GM03348 (cell line): ENCODE results near the gene ABHD16A.
A peak's percentile ranks its signal among the peaks of the same experiment; 100 is the strongest.

Experiments
- DNase-seq: peaks from one replicate; pipeline ENCODE4 v3.0.0; 2012; ENCODE audit warnings: low spot score

Gene ABHD16A

DNA sequence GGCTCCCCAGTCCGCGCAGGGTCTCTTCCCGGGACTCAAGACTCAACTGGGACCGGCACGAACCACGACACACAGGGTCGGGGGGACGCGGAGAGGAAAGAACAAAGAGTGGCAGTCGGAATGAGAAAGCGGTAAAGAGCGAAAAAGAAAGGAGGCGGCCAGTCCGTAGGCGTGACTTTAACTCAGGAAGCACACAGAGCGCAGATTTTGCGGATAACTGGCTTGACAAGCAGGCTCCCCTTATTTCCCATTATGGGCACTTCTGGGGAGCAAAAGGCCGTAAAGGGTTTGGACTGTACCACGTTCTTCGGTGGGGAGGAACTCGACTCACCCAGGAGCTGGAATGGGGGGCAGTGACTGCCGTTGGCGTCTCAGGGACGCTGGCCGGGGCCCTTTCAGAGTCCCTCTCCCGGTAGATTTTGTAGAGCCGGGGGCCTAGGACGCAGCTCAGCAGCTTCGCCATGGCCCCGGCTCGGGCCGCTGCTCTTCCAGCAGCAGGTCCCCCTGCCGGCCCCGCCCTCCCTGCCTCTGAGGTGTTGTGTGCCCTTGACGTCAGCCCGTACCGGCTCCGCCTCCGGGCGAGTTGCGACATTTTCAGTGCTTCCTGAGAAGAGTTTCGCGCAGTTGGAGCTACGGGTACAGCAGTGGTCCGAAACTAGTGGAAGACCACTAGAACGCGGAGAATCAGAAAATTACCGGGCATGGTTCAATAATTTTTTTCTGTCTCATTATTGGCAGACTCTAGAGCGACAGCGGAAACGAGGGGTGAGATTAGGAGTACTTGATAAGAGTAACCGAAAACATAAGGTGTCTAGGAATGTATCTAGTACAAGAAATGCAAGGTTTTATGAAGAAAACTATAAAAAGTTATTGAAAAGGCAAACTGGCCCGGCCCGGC lies at the start of gene ABHD16A:
TSS of gene ABHD16A (minus strand) at position 506 of the 898 bp plus-strand sequence. CDS start at position 463, 43 bp downstream.
- peak; percentile 99 for DNase-seq

DNA sequence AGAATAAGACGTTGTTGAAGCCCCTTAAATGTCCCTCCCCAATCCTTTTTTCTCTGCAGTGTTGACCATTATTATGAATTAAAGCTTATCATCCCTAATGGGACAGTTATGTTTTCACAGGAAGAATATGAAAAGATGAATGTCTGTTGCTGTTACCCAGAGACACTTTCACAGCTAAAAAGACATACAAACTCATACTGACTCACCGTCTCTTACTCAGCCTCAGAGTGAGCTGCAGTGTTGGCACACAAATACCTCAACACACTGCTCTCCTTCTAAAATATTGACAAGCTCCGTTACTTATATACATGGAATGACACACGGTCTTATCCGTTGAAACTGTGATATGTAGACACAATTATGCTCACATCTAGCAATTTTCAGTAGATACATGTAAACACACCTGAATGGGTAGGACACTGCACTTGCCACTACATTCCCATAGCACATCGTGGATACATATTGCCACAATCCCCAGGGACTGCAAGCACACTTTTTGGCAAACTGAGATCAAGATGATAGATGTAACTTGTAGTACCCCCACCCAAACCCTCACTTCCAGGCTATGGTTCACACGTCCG lies 49.7 kb upstream of the ABHD16A start:
- DNase-seq: peak; percentile 62

DNA sequence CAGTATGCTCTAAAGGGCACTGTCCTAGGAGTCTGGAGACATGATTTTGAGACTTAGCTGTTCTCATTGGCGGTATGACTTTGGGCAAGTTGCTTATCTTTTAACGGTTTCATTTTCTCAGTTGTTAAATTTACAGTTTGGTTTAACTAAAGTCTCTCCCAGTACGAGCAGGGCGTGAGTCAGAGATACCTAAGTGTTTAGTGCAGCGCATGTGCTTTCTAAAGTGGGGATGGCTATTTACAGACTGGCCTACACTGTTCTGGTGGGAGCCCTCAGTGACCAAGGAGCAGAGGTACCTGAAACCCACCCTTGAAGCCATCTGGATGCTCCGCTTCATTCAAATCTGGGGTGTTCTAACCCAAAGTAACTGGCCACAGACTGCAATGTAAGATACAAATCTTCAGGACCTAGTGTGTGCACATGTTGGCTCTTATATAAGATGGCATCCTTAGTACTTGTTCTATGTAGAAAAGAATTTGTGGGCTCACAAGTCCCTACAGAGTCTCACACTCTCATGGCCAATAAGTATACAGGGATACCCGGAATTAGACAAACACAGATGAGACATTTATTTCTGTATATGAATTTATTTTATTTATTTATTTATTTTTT lies 47.4 kb upstream of the ABHD16A start:
- DNase-seq: no peak

DNA sequence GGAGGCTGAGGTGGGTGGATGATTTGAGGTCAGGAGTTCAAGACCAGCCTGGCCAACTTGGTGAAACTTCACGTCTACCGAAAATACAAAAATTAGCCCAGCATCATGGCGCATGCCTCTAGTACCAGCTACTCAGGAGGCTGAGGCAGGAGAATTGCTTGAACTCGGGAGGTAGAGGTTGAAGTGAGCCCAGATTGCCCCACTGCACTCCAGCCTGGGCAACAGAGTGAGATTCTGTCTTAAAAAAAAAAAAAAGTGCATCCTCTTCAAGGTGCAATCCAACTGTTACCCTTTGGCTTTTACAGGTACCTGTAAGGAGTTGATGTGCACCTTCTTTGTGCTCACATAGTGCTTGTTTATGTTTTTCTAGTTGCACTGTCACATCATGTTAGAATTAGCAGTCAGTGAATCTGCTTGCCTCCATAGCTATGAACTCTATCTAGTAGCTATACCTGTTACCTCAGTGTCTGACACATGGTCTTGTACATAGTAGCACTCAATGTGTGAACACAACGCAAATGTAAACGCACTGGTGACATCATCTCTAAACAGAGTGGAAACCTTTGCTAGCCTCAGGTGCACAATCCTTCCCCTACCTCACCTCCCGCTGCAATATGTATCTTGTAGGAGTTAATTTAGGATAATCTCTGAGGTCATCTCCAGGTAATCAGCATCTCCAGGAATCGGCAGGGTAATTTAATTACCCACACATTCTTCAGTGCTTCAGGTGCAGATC lies 46.3 kb upstream of the ABHD16A start:
- DNase-seq: no peak

DNA sequence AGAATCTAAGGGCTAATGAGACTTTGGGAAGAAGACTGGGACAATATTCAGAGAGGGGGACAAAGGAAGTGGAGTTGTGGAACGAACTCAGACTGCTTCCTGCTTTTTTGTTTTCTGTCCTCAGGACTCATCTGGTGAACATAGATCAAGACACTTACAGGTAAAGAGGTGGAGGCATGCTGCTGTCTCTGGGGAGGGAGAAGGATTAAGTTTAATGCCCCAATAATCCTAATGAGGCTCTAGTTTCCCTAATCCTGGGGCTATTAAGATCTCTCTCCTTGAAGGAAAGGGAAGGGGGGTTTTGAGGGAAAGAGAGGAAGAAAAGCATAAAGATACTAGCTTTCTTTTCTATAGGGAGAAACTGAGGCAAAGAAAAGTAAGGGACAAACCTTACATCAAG lies 41.3 kb upstream of the ABHD16A start:
- DNase-seq: no peak

DNA sequence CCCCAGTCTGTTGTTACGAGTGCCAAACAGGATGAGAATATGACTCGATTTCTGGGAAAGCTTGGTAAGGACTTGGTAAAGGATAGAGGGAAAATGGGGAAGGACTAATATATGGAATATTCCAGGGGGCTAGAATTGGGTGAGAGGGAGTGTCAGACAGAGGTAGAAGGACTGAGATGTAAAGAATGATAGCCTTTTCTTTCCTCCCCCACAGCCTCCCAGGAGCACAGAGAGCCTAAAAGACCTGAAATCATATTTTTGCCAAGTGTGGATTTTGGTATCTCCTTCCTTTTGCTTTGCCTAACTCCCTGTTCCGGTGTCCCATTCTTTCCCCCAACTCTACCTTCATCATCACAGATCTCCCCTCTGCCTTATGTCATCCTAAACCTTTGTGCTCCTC lies 39.8 kb upstream of the ABHD16A start:
- no peak for DNase-seq

DNA sequence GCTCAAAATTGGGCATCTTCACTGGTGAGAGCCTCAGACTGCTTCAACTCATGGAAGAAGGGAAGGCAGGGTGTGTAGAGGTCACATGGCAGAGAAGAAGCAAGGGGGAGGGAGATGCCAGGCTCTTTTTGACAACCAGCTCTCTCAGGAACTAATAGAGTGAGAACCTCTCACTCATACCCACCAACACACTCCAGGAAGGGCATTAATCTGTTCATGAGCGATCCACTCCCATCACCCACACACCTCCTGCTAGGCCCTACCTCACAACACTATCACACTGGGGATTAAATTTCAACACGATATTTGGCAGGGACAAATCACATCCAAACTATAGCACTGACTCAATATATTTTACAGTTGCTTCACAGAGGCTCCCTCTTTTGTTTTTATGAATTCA lies 38.7 kb upstream of the ABHD16A start:
- no peak for DNase-seq

DNA sequence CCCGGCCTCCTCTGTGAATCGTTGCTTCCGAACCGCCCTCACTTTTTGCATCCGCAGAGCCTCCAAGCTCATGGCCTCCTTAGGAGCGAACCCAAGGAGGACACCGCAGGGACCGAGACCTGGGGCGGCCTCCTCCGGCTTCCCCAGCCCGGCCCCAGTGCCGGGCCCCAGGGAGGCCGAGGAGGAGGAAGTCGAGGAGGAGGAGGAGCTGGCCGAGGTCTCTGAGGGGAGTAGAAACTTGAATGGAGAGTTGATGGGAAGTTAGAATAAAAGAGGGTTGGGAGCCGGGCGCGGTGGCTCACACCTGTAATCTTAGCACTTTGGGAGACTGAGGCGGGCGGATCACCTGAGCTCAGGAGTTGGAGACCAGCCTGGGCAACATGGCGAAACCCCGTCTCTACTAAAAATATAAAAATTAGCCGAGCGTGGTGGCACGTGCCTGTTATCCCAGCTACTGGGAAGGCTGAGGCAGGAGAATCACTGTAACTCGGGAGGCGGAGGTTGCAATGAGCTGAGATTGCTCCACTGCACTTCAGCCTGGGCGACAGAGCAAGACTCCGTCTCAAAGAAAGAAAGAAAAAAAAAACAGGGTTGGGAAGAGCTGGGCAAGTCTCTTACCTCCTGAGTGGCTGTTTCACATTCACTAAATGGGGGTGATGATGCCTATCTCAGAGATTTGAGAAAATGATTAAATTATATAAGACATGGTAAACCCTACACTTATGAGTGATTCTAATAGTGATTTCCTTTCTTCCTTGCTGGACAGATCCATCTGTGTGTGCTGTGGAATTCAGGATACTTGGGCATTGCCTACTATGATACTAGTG lies 37.5 kb upstream of the ABHD16A start:
- DNase-seq: no peak

DNA sequence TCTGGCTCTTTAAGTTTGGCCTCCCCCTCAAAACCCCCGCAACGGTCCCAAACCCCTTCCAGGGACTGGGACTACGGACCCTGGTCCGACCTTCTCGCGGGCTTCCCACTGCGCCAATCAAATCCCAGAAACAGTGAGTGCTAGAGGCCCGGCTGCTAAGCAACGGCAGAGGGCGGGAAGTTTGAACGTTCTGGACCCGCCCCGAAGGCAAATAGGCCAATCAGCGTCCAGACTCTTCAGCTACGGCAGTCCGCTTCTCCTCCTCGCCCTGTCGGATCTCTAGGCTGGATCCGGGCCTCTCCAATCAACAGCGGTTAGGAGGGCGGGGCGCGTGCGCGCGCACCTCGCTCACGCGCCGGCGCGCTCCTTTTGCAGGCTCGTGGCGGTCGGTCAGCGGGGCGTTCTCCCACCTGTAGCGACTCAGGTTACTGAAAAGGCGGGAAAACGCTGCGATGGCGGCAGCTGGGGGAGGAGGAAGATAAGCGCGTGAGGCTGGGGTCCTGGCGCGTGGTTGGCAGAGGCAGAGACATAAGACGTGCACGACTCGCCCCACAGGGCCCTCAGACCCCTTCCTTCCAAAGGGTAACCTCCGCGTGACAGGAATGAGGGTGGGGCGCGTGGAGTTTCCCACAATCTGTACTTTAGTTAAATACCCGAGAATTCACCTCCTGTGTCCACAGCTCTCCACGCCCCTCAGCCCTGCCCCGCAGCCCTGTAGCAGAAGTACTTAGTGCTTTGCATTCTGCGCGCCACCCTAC lies 36.7 kb upstream of the ABHD16A start, which contains the start of gene MSH5:
TSS of gene MSH5 (plus strand) at position 367 of the 758 bp plus-strand sequence. CDS start 462 bp downstream, outside the sequence.
- DNase-seq: peak; percentile 98

DNA sequence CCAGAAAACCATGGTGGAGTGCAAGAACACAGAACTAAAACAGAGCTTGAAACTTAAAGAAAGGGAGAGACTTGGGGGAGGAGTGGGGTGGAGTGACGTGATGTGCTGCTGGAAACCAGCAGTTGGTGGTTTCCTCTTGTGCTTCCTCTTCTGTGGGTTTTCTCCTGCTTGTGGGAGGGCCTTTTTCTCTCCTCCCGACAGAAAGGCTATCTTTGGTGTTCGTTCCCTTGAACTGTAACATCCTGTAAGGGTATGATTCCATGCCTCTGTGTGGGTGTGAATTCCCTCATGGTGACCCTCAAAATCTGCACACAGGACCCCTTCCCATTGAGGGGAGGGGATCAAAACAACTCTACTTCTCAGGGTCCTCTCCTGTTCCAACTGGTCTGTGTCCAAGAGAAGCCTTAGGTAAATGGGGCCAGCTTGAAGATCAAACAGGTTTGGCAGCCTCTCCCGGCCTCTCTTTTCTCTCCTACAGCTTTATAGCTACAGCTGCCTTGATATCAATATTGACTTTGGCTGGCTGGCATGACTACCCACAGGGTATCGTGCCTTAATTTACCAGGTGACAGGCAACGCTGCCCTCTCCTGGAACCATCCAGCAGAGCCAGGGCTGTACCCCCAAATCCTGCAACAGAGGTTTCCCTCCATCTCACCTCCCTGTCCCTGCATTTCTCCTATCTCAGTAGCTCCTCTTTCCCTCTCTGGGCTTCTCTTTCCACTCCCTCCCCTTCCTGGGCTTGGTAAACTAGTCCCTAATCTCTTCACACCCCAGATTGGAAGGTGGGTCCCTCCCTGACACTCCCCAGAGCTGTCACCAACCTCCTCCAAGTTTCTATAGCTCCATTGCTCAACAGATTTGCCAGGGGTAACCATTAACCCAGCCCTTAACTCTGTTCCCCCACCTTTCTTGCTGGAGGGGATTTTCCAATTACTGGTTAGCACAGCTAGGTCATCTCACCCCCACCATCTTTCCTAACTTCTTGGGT lies 35.2 kb upstream of the ABHD16A start:
- DNase-seq: peak; percentile 83

DNA sequence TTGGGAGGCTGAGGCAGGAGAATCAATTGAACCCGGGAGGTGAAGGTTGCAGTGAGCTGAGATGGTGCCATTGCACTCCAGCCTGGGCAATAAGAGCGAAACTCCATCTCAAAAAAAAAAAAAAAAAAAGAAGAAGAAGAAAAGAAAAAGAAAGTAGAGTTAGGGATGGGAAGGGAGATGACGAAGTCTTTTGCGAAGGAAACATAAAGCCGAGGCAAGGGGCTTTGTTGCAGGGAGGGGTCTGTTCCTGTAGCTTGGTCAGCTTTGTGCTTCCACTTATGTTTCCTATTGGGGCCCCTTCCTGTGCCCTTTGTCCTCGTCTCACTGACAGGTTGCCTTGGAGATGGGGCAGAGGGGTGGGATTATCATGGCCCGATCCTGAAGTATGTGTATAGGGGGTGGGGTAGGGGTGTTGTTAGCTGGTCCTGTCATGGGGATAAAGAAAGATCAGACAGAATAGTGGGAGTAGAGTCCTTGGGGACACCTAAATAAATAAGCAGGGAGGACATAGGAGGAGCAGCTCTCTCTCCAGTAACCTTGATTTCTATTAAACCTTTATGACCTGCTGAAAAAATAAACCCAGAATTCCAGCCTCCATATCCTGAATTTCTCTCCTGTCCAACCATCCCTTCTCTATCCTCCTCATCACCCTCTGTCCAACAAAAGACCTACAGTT lies 34.3 kb upstream of the ABHD16A start:
- no peak for DNase-seq

DNA sequence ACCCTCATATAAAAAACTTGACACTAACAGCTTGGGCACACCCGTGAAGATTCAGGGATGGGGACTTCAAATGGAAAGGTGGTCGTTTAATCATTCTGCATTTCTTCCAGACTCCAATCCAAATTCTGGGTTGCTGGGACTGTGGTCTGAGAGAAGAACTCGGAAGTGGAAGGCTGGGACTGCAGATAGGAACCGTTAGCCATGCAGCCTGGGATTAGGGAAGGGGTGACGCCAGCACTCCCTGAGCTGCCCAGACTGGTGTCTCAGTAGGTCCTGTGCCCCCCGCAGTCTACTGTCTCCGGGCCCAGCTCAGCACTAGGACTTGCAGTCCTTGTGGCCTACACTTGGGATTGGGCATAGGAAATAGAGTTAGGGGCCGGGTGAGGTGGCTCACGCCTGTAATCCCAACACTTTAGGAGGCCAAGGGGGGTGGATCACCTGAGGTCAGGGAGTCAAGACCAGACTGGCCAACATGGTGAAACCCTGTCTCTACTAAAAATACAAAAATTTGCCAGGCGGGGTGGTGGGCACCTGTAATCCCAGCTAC lies 33.7 kb upstream of the ABHD16A start:
- DNase-seq: no peak

DNA sequence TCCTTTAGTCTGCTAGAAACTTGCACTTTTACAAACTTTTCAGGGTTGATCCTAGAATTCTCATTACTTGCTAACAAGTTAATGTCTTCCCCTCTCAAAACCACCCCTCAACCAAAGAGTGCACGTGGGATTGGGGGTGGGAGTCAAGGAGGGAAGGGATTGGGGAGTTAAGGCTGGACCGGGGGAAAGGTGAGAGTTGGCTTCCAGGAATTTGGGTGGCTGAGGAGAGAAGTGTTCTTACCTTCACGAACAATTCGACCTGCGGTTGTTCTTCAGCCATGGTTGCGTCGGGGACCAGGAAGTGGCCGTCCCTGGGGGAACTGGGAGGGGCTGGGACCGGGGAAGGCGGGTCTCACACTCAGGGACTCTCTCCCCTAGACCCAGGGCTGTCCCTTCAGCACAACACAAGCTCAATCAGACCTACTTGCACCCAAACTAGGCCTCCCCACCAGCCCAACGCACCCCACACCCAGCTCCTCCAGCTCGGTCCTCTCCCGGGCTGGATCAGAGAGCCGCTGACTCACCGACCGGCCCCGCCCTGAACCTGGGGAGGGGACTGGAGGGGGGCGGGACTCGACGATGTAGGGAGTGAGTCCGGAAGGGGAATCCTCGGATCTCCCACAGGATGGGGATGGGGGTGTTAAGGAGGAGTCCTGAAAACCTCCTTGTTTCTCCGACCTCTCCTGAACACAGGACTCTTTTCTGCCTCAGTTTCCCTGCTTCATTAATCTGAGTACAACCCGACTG lies 33.1 kb upstream of the ABHD16A start, which contains the start of gene CLIC1:
TSS of gene CLIC1 (minus strand) at position 510 of the 747 bp plus-strand sequence. CDS start at position 280, 230 bp downstream.
- DNase-seq: peak; percentile 94

DNA sequence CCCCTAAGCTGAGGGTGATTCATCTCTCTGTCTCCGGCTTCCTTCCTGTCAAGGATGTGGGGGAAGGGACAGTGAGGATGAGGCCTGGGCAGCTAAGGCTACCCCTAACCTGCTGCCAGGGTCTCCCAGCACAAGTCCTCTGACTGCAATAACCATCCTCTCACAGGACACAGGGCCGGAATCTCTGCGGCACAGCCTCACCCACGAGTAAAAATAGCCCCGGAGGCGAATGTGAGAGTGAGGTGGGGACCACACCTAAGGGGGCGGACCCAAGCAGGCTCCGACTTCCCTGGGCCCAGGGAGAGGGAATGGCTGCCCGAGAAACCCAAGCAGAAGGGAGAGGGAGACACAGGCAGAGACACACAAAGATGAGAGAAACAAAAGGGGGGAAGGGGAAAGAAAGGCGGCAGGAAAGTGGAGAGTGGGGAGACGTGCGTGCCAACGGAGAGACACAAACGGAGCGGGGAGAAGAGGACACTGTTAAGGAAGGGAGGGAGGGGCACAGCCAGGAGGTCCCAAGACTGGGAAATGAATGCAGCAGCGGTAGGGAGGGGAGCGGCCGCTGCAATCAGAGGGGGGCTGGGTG lies 31.8 kb upstream of the ABHD16A start:
- peak; percentile 80 for DNase-seq

DNA sequence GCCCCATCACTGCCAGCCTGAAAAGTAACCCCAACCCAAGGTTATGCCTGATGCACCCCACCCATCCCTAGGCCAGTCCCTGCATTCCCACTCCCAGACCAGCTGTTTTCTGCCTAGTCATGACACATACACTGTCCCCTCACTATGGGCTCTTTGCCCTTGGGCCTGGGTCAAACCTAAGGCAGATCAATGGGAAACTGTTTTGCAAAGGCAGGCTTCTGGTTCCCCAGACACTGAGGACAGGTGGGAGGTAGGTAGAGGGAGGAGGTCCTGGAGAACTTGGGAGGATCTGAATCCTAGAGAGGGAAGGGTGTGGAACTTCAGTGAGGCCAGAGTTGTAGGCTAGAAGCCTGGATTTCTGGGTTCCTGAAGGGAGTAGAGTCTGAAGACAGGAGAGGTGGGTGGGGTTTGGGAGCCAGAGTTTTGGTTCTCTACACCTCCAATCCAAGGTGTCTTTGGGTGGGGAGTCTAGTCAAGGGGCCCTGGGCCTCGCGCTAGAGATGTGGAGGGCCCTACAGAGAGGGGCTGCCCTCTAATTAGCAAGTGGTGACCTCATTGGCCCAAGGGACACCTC lies 31.2 kb upstream of the ABHD16A start:
- DNase-seq: no peak

DNA sequence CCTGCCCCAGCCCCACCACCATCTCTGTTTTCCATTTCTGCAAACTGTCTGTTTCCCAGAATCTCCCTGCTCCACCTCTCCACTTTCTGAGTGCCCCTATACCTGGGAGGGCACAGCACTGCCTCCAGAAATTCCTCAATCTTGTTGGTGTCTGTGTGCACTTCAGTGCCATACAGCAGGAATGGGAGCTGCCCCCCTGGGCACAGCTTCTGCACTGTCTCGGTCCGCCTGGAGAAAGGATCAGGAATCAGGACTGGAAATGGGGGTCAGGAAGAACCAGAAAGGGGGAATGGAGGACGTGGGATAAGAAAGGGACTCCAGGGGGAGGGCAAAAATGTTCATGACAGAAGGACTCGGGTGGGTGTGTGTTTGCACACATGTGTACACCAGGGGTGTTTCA lies 30.6 kb upstream of the ABHD16A start:
- DNase-seq: no peak

DNA sequence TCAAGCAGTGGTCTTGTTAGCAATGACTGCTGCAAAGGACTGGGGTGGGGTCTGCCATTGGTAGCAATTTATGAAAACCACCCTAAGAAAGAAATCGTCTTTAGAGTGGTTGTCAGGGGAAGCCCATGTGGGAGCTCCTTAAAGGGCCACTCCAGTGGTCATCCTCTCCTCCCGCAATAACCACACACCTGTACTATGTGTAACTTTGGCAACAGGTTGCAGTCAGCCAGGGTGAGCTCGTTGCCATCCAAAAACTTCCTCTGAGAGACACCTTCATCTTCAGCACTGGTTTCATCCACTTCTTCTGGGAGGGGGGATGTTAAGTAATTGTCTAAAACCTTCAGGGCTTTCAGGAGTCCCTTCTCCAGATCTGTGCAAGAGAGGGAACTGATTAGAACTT lies 28.9 kb upstream of the ABHD16A start:
- DNase-seq: no peak
